ENCODE results near the gene AK4.

Gene AK4

DNA sequence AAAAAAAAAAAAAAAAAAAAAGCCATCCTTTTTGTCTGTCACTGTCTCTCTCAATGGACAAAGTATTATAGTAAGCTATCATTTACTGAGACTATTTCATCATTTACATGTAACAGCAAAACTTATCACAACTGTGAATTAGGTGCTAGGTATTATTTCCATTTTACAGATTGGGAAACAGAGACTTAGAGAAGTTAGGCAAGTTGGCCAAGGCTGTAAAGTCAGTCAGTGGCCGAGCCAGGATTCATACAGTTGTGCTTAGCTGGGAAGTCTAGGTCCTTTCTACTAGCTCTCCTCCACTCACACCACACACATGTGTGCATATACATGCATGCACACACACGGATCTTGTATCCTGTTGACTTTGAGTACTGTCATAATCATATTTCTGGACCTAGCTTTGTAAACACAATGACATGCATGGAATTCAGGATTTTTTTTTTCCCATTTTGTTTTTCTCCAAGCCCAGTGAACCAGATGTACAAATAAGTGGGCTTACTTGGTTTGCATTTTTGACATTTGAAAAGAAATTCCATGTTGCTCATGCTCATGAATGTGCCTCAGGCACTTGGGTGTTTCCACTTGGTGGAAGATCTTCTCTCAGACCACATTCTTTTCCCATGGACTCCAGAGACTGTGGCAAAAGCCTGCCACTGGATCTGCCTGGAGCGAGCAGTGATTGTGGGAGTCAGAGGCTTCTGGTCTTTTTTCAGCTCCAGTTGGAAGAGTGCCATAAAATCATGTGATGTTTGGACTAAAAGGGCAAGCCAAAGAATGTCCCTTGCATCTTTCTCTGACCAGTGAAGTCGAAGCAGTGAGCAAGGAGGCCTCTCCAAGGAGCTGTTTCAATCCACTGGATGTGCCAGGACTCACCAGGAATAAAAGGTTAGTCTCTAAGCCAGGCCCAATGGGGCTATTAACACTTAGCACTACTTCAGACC, 99.7 kb downstream of the AK4 start:
- Mint-ChIP-seq H3K36me3 (ENCODE audit: low read depth) (no peaks in the 10 kb centered on the region), H3K27ac (peak overlapping the region; percentile 75 to 91 (median 79)), H3K9me3 (no peaks in the 10 kb centered on the region), H3K4me1 (peaks cover 8% of the 10 kb centered on the region), H3K4me3 (peak overlapping the region in 1 of 3 experiments; percentile 30), H3K27me3 (ENCODE audit: low read depth) (peaks cover 12% of the 10 kb centered on the region)
- TF ChIP-seq, protein P1, sequence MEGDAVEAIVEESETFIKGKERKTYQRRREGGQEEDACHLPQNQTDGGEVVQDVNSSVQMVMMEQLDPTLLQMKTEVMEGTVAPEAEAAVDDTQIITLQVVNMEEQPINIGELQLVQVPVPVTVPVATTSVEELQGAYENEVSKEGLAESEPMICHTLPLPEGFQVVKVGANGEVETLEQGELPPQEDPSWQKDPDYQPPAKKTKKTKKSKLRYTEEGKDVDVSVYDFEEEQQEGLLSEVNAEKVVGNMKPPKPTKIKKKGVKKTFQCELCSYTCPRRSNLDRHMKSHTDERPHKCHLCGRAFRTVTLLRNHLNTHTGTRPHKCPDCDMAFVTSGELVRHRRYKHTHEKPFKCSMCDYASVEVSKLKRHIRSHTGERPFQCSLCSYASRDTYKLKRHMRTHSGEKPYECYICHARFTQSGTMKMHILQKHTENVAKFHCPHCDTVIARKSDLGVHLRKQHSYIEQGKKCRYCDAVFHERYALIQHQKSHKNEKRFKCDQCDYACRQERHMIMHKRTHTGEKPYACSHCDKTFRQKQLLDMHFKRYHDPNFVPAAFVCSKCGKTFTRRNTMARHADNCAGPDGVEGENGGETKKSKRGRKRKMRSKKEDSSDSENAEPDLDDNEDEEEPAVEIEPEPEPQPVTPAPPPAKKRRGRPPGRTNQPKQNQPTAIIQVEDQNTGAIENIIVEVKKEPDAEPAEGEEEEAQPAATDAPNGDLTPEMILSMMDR (IDR thresholded peaks at IDR 0.05; ENCODE audit: unreplicated experiment in 3 of 3) = no peak

DNA sequence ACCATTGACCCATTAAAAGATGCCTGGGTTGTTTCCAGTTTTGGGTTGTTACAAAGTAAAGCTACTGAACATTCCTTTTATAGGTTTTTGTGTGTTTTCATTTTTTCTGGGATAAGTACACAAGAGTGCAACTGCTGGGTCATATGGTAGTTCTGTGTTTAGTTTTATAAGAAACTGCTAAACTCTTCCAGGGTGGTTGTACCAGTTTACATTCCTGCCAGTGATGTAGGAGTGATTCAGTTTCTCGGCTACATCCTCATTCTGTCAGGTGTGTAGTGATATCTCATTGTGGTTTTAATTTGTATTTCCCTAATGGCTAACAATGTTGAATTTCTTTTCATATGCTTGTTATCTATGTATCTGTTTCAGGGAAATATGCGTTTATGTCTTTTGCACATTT, 102.8 kb downstream of the AK4 start:
- Mint-ChIP-seq H3K9me3 (no peaks in the 10 kb centered on the region), H3K4me3 (no peak overlapping the region), H3K36me3 (ENCODE audit: low read depth) (no peaks in the 10 kb centered on the region), H3K27me3 (ENCODE audit: low read depth) (peaks cover 26% of the 10 kb centered on the region), H3K4me1 (peaks cover 18% of the 10 kb centered on the region), H3K27ac (no peak overlapping the region)
- TF ChIP-seq, protein P1 (IDR thresholded peaks at IDR 0.05; ENCODE audit: unreplicated experiment in 3 of 3) = no peak

GRCh38 chr1:65253800-65254319, 105.9 kb downstream of the AK4 start:
- TF ChIP-seq, protein P1 (IDR thresholded peaks at IDR 0.05; ENCODE audit: unreplicated experiment in 3 of 3) = no peak
- Mint-ChIP-seq H3K4me3 (peak overlapping the region; percentile 85 to 95 (median 87)), H3K9me3 (no peaks in the 10 kb centered on the region), H3K27me3 (ENCODE audit: low read depth) (peaks cover 43% of the 10 kb centered on the region), H3K27ac (peak overlapping the region in 1 of 3 experiments; percentile 19), H3K4me1 (peaks cover 10% of the 10 kb centered on the region), H3K36me3 (ENCODE audit: low read depth) (no peaks in the 10 kb centered on the region)

DNA sequence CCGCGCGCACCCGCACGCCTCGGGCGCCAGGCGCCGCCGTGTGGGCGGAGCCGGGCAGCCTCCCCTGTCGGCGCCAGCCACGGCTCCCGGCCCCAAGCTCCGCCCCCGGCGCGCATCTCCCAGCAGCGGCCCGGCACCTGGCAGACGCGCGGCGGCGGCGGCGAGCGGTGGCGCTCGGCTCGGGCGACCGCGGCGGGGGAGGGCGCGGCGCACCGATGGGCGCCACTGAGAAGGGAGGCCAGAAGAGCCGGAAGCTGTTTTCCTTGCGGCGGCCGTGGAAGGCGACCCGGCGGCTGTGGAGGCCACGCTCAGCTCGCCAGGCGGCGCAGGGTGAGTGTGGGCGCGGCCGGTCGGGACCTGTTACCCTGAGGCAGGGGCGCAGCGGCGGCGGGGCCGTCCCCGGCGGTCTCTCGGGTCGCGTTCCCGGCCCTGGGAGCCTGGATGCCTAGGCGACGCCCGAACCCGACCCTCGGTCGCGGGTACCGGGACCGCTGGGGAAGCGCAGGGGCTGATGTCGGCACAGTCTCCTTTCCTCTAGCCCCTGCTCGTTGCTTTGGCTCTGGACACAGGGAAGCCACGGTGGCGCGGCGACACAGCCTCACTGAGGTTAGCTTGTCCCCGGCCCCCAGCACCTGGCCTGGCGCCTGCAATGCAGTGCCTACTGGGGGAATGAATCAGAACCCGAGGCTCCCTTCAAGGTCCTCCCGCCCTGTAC, 106.5 kb downstream of the AK4 start:
- peaks cover 45% of the 10 kb centered on the region for H3K27me3 Mint-ChIP-seq (ENCODE audit: low read depth)
- H3K4me3 Mint-ChIP-seq = peak overlapping the region; percentile 87 to 95 (median 92)
- TF ChIP-seq, protein P1 (IDR thresholded peaks at IDR 0.05; ENCODE audit: unreplicated experiment in 3 of 3) = peak in 2 of 3 experiments; percentile 13 to 18
- peaks cover 10% of the 10 kb centered on the region for H3K4me1 Mint-ChIP-seq
- no peaks in the 10 kb centered on the region for H3K36me3 Mint-ChIP-seq (ENCODE audit: low read depth)
- H3K27ac Mint-ChIP-seq = peak overlapping the region in 2 of 3 experiments; percentile 63 to 66
- no peaks in the 10 kb centered on the region for H3K9me3 Mint-ChIP-seq

- TF ChIP-seq, protein P1 (IDR thresholded peaks at IDR 0.05; ENCODE audit: unreplicated experiment in 3 of 3) = no peak
- Mint-ChIP-seq H3K27me3 (ENCODE audit: low read depth) (peaks cover 49% of the 10 kb centered on the region), H3K36me3 (ENCODE audit: low read depth) (no peaks in the 10 kb centered on the region), H3K4me1 (peaks cover 10% of the 10 kb centered on the region), H3K9me3 (no peaks in the 10 kb centered on the region), H3K4me3 (peak overlapping the region; percentile 86 to 92 (median 87)), H3K27ac (peak overlapping the region in 2 of 3 experiments; percentile 63 to 66)
Observed at GRCh38 chr1:65255035-65255655, 107.1 kb downstream of the AK4 start.
